Effector memory CD8-positive, alpha-beta T cell (primary cell): ENCODE measurements around the gene ANKRA2.
A peak's percentile ranks its signal among the peaks of the same experiment; 100 is the strongest.

Experiments used
- ATAC-seq: fragments of 150-1000 bp; cut with Tn5 transposase; replicated peaks from 2 replicates; pipeline ENCODE4 v1.10.0; 2021; ENCODE audit warnings: mild to moderate bottlenecking, moderate library complexity
- DNase-seq, 3 experiments: peaks; one replicate each; pipeline ENCODE4 v3.0.0; 2021
- H3K27ac Mint-ChIP-seq, 2 donors: one replicate each; pipeline ENCODE4 v1.8.0; 2022; ENCODE audit warnings: mild to moderate bottlenecking in 2 of 2, mixed read lengths in 2 of 2, moderate library complexity in 2 of 2
- H3K27me3 Mint-ChIP-seq, 2 donors: one replicate each; pipeline ENCODE4 v1.8.0; 2022; ENCODE audit warnings: mixed read lengths in 2 of 2
- H3K36me3 Mint-ChIP-seq: one replicate; pipeline ENCODE4 v1.8.0; 2022; ENCODE audit warnings: mild to moderate bottlenecking, moderate library complexity, mixed read lengths; ENCODE audit not compliant: insufficient read depth
- H3K4me1 Mint-ChIP-seq, 2 donors: one replicate each; pipeline ENCODE4 v1.8.0; 2022; ENCODE audit warnings: low read depth in 2 of 2, mixed read lengths in 2 of 2
- H3K4me3 Mint-ChIP-seq, 2 donors: one replicate each; pipeline ENCODE4 v1.8.0; 2022; ENCODE audit warnings: mild to moderate bottlenecking in 2 of 2, mixed read lengths in 2 of 2, moderate library complexity in 2 of 2
- H3K9me3 Mint-ChIP-seq, 2 donors: one replicate each; pipeline ENCODE4 v1.8.0; 2022; ENCODE audit warnings: mixed read lengths in 2 of 2
- total RNA-seq, 9 experiments: gene quantifications; one replicate each; lab custom pipeline; 2026; lab: John Stamatoyannopoulos, UW

ANKRA2 gene, protein sequence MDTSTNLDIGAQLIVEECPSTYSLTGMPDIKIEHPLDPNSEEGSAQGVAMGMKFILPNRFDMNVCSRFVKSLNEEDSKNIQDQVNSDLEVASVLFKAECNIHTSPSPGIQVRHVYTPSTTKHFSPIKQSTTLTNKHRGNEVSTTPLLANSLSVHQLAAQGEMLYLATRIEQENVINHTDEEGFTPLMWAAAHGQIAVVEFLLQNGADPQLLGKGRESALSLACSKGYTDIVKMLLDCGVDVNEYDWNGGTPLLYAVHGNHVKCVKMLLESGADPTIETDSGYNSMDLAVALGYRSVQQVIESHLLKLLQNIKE
- 13.4 to 42.8 (median 30.2) reads per million in 9 experiments for total RNA-seq

DNA sequence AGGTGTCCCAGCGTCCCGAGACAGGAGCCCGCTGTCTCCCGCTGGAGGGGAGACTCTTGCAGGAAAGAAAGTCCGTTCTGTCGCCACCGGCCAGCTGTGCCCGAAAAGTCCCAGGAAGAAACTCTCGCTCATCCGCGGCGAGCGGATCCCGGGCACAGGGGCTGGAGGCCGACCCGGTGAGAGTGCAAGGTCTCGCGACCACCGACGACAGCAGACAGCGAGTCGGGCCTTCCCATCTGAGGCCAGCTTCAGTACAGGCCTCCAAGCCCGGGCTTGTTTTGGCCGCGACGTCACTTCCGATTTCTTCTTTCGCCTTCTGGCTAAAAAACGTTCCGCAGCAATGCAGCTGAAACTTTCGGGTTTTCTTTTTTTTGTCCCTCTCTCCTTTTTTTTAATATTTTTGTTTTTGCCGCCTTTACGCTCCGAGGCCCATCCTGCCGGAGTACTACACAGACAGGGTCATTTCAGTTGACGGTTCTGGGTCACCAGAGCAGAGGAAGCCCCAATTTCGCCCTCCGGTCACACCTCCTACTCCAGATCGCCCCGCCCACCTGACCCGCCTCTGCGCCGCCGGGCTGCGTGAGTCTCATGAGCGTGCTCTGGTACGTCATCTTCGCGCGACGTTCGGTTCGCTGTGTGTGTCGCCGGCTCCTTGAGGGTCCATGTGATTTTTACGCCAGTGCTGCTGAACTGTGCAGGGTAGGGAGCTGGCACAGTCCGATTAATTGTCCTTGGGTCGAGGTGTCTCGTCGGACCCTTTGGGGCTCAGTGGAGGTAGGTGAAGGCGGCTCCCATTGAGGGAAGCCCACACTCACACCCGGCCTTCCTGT is at the start of gene ANKRA2, which contains the start of gene UTP15:
Gene ANKRA2, minus strand, starts transcription at position 501 of the 830 bp plus-strand sequence. CDS start 2,758 bp downstream, outside the sequence.
Gene UTP15, plus strand, starts transcription at position 605 of the 830 bp plus-strand sequence. CDS start 1,602 bp downstream, outside the sequence.
- ATAC-seq (peak; percentile 91), DNase-seq (peak; percentile 98 to 100 (median 99))
- Mint-ChIP-seq H3K27ac (peak within 1 kb of the TSS; percentile 98 to 100), H3K4me1 (peaks cover 25 to 43% of the 10 kb centered on the region in 2 donors), H3K4me3 (peak within 1 kb of the TSS; percentile 92 to 100), H3K9me3 (no peaks in the 10 kb centered on the region), H3K36me3 (peaks cover 62% of the 10 kb centered on the region), H3K27me3 (no peaks in the 10 kb centered on the region)

DNA sequence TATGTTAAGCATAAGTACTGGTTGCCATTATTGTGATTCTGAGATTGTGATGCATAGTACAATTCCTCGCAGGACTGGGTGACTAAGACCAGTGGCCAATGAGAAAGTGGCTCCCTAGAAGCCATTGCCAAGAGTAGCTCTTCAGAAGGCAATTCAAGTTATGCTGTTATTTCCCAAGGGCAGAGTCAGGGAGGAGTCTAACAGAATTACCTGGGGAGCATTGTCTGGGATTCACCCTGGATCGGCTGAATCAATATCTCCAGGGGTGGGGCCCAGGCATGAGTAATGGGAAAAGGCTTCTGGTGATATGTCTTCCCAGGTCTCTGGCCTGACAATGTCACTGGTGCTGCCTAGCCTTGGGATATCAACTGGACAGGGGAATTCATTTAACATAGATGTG is 49.6 kb upstream of the ANKRA2 start:
- Mint-ChIP-seq H3K36me3 (no peaks in the 10 kb centered on the region), H3K4me1 (no peaks in the 10 kb centered on the region), H3K27ac (no peak overlapping the region), H3K27me3 (peaks cover 29 to 71% of the 10 kb centered on the region in 2 donors), H3K4me3 (no peak overlapping the region), H3K9me3 (no peaks in the 10 kb centered on the region)
- no peak for DNase-seq
- no peak for ATAC-seq

DNA sequence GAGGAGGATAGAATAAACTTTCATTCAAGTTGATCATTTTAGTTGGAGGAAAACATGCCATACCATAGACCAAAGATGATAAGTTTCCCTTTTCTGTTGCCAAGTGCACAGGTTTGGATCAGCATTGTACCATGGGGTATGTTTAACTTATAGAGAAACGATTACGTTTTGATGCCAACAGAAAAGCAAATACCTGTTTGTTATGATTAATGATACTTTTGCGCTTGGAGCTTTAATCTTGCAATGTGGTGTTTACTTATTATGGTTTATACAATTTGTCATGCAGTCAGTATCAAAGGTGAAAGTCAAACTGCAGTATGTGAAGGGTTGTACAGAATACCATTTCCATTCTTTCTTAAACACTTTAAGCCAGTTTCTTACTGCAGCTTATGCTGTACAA is 47.4 kb upstream of the ANKRA2 start:
- DNase-seq (no peak), ATAC-seq (no peak)
- no peak overlapping the region for H3K4me3 Mint-ChIP-seq
- H3K4me1 Mint-ChIP-seq = no peaks in the 10 kb centered on the region
- no peaks in the 10 kb centered on the region for H3K9me3 Mint-ChIP-seq
- H3K36me3 Mint-ChIP-seq = no peaks in the 10 kb centered on the region
- no peak overlapping the region for H3K27ac Mint-ChIP-seq
- peaks cover 31 to 61% of the 10 kb centered on the region in 2 donors for H3K27me3 Mint-ChIP-seq

DNA sequence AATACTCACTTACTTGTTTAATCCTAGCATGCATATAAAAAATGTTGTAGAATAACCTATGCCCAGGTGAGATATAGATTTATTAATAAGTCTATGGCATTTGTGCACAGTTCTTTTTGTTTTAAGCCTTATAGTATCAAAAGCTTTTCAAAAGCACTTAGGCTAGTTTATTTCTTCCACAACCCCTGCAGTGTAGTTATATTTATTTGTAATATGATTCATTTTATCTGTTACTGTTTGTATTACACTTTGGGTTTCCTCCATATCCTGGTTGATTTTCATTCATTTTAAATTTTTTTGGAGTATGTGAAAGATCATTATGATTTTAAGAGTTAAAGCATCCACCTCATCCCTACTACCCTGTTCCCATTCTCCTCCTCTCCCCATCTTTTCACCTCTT is 41.8 kb upstream of the ANKRA2 start:
- Mint-ChIP-seq H3K27me3 (peaks cover 20 to 33% of the 10 kb centered on the region in 2 donors), H3K4me1 (peaks cover 0 to 7% of the 10 kb centered on the region in 2 donors)
- no peak for ATAC-seq

DNA sequence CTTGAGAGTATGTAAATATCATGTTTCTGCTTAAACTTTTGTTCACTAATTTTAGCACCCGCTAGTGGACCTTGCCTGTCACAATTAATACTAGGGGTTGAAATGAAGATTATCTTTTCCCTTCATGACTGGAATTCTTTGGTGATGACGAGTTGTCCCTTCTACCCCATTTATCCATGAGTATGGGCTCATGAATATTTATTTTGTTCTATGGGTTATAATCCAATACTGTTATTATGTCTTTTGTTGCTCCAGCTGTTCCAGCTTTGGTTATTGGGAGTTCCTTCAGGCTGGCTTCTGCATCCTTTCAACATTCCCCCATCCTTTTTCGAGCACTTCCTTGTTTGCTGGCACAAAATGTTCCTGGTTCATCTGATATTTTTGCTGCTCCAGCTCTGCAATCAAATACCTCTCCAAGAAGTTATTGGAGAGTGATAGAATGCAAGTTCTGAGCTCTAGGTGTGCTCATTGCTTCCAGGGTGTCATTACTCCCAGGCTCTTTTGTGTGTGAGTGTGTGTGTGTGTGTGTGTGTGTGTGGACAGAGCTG is 40.8 kb upstream of the ANKRA2 start:
- Mint-ChIP-seq H3K4me3 (no peak overlapping the region), H3K4me1 (peaks cover 0 to 7% of the 10 kb centered on the region in 2 donors), H3K27me3 (peaks cover 14 to 23% of the 10 kb centered on the region in 2 donors), H3K36me3 (no peaks in the 10 kb centered on the region), H3K27ac (no peak overlapping the region), H3K9me3 (no peaks in the 10 kb centered on the region)
- no peak for ATAC-seq
- no peak for DNase-seq

More for the DNA sequence above, 41.8 kb upstream of the ANKRA2 start:
- DNase-seq = no peak
- H3K27ac Mint-ChIP-seq = no peak overlapping the region
- H3K4me3 Mint-ChIP-seq = no peak overlapping the region
- no peaks in the 10 kb centered on the region for H3K36me3 Mint-ChIP-seq
- no peaks in the 10 kb centered on the region for H3K9me3 Mint-ChIP-seq

DNA sequence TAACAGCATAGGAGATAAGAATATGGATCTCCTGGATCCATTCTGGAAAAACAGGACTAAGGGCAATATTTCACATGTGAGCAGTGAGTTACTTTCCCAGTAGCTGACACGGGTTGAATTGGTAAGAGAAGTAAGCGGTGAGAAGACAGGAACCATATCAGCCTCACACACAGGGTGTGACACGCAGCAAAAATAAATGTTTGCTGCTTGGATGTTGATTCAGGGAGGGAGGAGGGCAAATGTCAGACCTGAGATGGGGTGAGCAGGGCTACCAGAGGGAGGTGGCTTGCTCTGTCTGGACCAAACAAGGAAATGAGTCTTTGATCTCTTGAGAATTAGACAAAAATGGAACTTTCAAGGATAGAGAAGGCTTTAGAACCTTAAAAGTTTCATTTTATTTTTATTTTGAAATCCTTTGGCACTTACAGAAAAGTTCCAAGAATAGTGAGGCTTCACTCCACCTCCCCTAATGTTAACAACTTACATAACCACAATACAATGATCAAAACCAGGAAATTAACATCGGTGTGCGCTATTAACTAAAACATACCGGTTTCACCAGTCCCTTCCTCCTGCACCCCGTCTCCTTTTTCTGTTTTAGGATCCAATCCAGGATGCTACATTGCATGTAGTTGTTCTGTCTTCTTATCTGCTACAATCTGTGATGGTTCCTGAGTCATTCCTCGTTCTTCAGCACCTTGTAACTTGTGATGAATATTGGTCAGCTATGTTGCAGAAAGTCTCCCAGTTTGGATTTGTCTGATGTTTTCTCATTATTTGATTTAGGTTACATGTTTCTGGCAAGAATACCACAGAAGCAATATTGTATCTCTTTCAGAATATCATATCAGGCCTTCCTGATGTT is 40.0 kb upstream of the ANKRA2 start:
- H3K9me3 Mint-ChIP-seq = no peaks in the 10 kb centered on the region
- H3K4me3 Mint-ChIP-seq = no peak overlapping the region
- H3K4me1 Mint-ChIP-seq = peaks cover 0 to 7% of the 10 kb centered on the region in 2 donors
- ATAC-seq = no peak
- DNase-seq = no peak
- H3K27ac Mint-ChIP-seq = peak overlapping the region in 1 of 2 donors; percentile 24
- H3K36me3 Mint-ChIP-seq = no peaks in the 10 kb centered on the region
- H3K27me3 Mint-ChIP-seq = peaks cover 6 to 15% of the 10 kb centered on the region in 2 donors

DNA sequence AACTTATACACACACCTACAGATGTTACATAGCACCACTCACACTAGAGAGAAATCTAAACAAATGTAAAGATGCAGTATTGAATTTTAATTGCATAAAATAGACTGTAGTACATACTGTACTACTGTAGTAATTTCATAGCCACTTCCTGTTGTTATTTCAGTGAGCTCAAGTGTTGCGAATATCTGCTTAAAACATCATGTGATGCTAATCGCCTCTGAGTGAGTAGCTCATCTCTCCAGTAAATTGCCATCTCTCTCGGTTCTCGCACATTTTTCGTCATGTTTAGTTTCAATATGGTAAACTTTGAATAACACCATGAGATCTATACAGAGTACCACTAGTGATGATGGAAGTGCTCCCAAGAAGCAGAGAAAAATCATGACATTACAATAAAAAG is 38.6 kb upstream of the ANKRA2 start:
- ATAC-seq = peak; percentile 80
- no peaks in the 10 kb centered on the region for H3K36me3 Mint-ChIP-seq
- H3K4me1 Mint-ChIP-seq = peaks cover 0 to 7% of the 10 kb centered on the region in 2 donors
- no peak for DNase-seq
- H3K4me3 Mint-ChIP-seq = peak overlapping the region in 1 of 2 donors; percentile 47
- H3K27ac Mint-ChIP-seq = peak overlapping the region in 1 of 2 donors; percentile 81
- peaks cover 5 to 18% of the 10 kb centered on the region in 2 donors for H3K27me3 Mint-ChIP-seq
- no peaks in the 10 kb centered on the region for H3K9me3 Mint-ChIP-seq

DNA sequence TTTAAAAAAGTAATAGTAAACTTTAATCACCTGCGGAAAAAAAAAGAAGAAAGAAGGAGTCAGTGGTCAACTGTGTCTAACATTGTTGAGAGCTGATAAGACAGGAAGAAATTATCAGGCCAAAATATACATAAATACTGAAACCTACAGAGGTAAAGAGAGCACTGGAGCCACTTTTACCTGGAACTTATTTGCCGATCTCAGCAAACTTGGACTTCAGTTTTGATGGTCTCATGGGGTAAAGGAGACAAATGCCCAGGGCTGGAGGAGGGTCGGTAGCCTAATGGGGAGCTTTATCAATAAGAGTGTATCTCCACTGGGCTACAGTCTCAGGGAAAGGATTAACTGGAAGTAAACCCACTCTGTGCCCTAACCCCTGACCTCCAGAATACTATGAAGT is 33.9 kb upstream of the ANKRA2 start:
- H3K27ac Mint-ChIP-seq = no peak overlapping the region
- H3K9me3 Mint-ChIP-seq = no peaks in the 10 kb centered on the region
- ATAC-seq (no peak), DNase-seq (no peak)
- no peaks in the 10 kb centered on the region for H3K36me3 Mint-ChIP-seq
- H3K27me3 Mint-ChIP-seq = peaks cover 5 to 18% of the 10 kb centered on the region in 2 donors
- H3K4me1 Mint-ChIP-seq = peaks cover 0 to 7% of the 10 kb centered on the region in 2 donors
- no peak overlapping the region for H3K4me3 Mint-ChIP-seq

DNA sequence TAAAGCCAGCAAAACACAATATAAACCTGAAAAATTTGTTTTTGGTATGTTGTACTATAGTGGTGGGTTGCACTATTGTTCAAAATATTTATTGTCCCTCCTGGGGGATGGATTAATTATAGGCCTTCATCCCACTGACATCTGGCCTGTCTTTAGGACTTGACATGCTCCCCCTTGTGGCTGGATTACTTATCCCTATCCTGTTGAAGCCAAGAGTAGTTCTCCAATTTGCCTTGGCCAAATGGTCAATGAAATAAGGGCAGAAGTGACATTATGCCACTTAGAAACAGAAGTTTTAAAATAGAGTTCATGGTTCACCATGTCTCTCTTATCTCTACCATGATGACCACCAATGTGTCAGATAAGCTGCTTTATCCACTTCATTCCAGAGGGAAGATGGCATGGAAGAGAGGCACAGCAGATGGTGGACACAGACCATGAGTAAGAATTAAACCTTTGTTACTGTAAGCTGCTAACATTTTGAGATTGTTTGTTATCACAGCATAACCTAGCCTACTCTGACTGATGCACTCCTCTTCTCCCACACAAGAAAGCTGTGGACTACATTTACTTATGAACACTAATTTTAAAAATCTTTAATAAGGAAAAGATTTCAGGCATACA is 31.4 kb upstream of the ANKRA2 start:
- H3K9me3 Mint-ChIP-seq = no peaks in the 10 kb centered on the region
- peak in 1 of 3 experiments; percentile 6 for DNase-seq
- H3K4me3 Mint-ChIP-seq = no peak overlapping the region
- H3K27ac Mint-ChIP-seq = no peak overlapping the region
- peaks cover 5 to 18% of the 10 kb centered on the region in 2 donors for H3K27me3 Mint-ChIP-seq
- H3K4me1 Mint-ChIP-seq = no peaks in the 10 kb centered on the region
- ATAC-seq = no peak
- no peaks in the 10 kb centered on the region for H3K36me3 Mint-ChIP-seq

DNA sequence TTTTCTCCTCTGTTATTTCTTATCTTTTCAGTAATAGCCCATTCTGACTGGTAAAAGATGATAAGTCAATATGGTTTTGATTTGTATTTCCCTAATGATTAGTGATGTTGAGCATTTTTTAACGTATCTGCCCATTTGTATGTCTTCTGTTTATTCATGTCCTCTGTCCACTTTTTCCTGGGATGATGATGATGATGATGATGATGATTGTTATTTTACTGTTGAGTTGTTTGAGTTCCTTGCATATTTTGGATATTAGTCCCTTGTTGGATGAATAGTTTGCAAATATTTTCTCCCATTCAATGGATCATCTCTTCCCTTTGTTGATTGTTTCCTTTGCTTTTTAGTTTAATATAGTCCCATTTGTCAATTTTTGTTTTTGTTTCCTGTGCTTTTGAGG is 27.1 kb upstream of the ANKRA2 start:
- H3K4me3 Mint-ChIP-seq = no peak overlapping the region
- peaks cover 2% of the 10 kb centered on the region for H3K36me3 Mint-ChIP-seq
- H3K27me3 Mint-ChIP-seq = no peaks in the 10 kb centered on the region
- H3K4me1 Mint-ChIP-seq = no peaks in the 10 kb centered on the region
- no peak for ATAC-seq
- no peaks in the 10 kb centered on the region for H3K9me3 Mint-ChIP-seq
- DNase-seq = no peak
- no peak overlapping the region for H3K27ac Mint-ChIP-seq

DNA sequence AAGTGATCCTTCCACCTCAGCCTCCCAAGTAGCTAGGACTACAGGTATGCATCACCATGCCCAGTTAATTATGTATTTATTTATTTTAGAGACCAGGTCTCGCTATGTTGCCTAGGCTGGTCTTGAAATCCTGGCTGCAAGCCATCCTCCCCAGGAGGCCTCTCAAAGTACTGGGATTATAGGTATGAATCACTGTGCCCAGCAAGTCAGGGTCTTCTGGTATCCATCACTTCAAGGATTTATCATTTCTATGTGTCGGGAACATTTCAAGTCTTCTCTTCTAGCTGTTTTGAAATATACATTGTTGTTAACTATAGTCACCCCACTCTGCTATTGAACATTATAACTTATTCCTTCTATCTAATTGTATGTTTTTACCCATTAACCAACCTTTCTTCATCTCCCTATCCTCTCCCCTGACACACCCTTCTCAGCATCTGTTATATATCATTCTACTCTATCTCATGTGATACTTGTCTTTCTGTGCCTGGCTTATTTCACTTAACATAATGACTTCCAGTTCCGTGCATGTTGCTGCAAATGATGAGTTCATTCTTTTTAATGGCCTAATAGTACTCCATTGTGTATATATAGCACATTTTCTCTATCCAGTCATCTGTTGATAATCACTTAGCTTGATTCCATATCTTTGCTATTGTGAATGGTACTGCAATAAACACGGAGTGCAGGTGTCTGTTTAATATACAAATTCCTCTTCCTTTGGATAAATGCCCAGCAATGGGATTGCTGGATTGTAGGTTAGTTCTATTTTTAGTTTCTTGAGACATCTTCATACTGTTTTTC is 26.5 kb upstream of the ANKRA2 start:
- H3K4me3 Mint-ChIP-seq = no peak overlapping the region
- H3K27me3 Mint-ChIP-seq = no peaks in the 10 kb centered on the region
- H3K27ac Mint-ChIP-seq = no peak overlapping the region
- no peaks in the 10 kb centered on the region for H3K4me1 Mint-ChIP-seq
- H3K9me3 Mint-ChIP-seq = no peaks in the 10 kb centered on the region
- peaks cover 3% of the 10 kb centered on the region for H3K36me3 Mint-ChIP-seq
- ATAC-seq = no peak
- no peak for DNase-seq
